GM12874 (cell line): ENCODE measurements around the gene FBXW8.

Experiments used
- CTCF ChIP-seq: IDR thresholded peaks from 2 replicates; pipeline ENCODE4 v1.5.1; 2011; ENCODE audit warnings: low read depth, mild to moderate bottlenecking, control low read depth, low read length, moderate library complexity; ENCODE audit not compliant: insufficient read depth

Gene FBXW8

GRCh38 chr12:117046861-117047530 lies 136.2 kb downstream of the FBXW8 start:
- no peak for TF ChIP-seq CTCF

GRCh38 chr12:117047810-117048584 lies 137.2 kb downstream of the FBXW8 start:
- no peak for TF ChIP-seq CTCF

GRCh38 chr12:117048585-117048904 lies 137.8 kb downstream of the FBXW8 start:
- no peak for TF ChIP-seq CTCF

GRCh38 chr12:117049295-117049694 lies 138.5 kb downstream of the FBXW8 start:
- TF ChIP-seq CTCF, result no peak

- TF ChIP-seq CTCF, result no peak
Measured at GRCh38 chr12:117050060-117050459, 139.3 kb downstream of the FBXW8 start.

GRCh38 chr12:117051380-117051779 lies 140.6 kb downstream of the FBXW8 start:
- no peak for TF ChIP-seq CTCF

- TF ChIP-seq CTCF, result no peak
Measured at GRCh38 chr12:117052386-117053049, 141.8 kb downstream of the FBXW8 start.
